Naive thymus-derived CD4-positive, alpha-beta T cell (primary cell): ENCODE results near the gene TNRC6C. TPM values are rescaled to one million over a fixed set of nuclear protein-coding genes. Genes with fewer than 3 reads are reported as not detected.
A peak's percentile ranks its signal among the peaks of the same experiment; 100 is the strongest.
"Not testable (repeated sequence)": the region's sequence is repeated elsewhere in the genome, so short reads cannot be mapped to it uniquely, and the experiment has no call there.

Experiments used
- ATAC-seq: fragments of 150-1000 bp; cut with Tn5 transposase; 2 replicates; pipeline ENCODE4 v1.10.0; 2021; ENCODE audit warnings: mild to moderate bottlenecking, moderate library complexity
- CTCF ChIA-PET: fragments of 350-600 bp; sonication (Branson Sonifier 250); formaldehyde crosslinking; loops from one replicate; lab custom pipeline; 2021; ENCODE audit warnings: antibody characterized with exemption; lab: Charles Lee
- POLR2A ChIA-PET: fragments of 350-600 bp; sonication (Branson Sonifier 250); formaldehyde crosslinking; loops from one replicate; lab custom pipeline; 2021; ENCODE audit warnings: antibody characterized with exemption, inconsistent platforms; lab: Charles Lee
- DNase-seq, 9 donors: peaks; one replicate each; pipeline versions ENCODE4 v3.0.0 to v3.0.0-alpha.2; 2020 to 2022; ENCODE audit warnings: mixed read lengths in 1 of 9
- H3K27ac ChIP-seq: one replicate; pipeline ENCODE4 v1.7.0; 2013; ENCODE audit warnings: mild to moderate bottlenecking, low read depth, low read length, moderate library complexity
- H3K27me3 ChIP-seq, 2 donors: one replicate each; pipeline ENCODE4 v1.7.0; 2013; ENCODE audit warnings: low read length in 2 of 2, mild to moderate bottlenecking in 2 of 2, moderate library complexity in 2 of 2; ENCODE audit not compliant: control insufficient read depth in 2 of 2, insufficient read depth in 2 of 2
- H3K36me3 ChIP-seq, 3 experiments: 1 replicate in 2 of 3; 2 replicates in 1 of 3; pipeline ENCODE4 v1.7.0; 2013; ENCODE audit warnings: low read length in 3 of 3, mild to moderate bottlenecking in 3 of 3, moderate library complexity in 1 of 3; ENCODE audit not compliant: insufficient read depth in 3 of 3, control insufficient read depth in 2 of 3
- H3K4me1 ChIP-seq, 2 donors: one replicate each; pipeline ENCODE4 v1.7.0; 2013; ENCODE audit warnings: low read length in 2 of 2, mild to moderate bottlenecking in 2 of 2, moderate library complexity in 1 of 2; ENCODE audit not compliant: control insufficient read depth in 2 of 2, insufficient read depth in 2 of 2
- H3K4me3 ChIP-seq: 2 replicates; pipeline ENCODE4 v1.7.0; 2013; ENCODE audit warnings: mild to moderate bottlenecking, low read length
- H3K9me3 ChIP-seq, 3 experiments: 1 replicate in 2 of 3; 2 replicates in 1 of 3; pipeline ENCODE4 v1.7.0; 2013; ENCODE audit warnings: low read length in 3 of 3; ENCODE audit not compliant: control insufficient read depth in 2 of 3
- H3K27ac Mint-ChIP-seq, 9 donors: one replicate each; pipeline ENCODE4 v1.8.0; 2020 to 2022; ENCODE audit warnings: mixed read lengths in 9 of 9, mild to moderate bottlenecking in 8 of 9, moderate library complexity in 5 of 9, inconsistent platforms in 2 of 9
- H3K27me3 Mint-ChIP-seq, 5 donors: one replicate each; pipeline ENCODE4 v1.8.0; 2021 to 2022; ENCODE audit warnings: mixed read lengths in 5 of 5, mild to moderate bottlenecking in 1 of 5
- H3K36me3 Mint-ChIP-seq, 5 donors: one replicate each; pipeline ENCODE4 v1.8.0; 2020 to 2022; ENCODE audit warnings: mixed read lengths in 5 of 5, mild to moderate bottlenecking in 3 of 5, inconsistent platforms in 1 of 5
- H3K4me1 Mint-ChIP-seq, 7 donors: one replicate each; pipeline ENCODE4 v1.8.0; 2020 to 2022; ENCODE audit warnings: mixed read lengths in 7 of 7, mild to moderate bottlenecking in 3 of 7, inconsistent platforms in 1 of 7
- H3K4me3 Mint-ChIP-seq, 10 donors: one replicate each; pipeline ENCODE4 v1.8.0; 2020 to 2022; ENCODE audit warnings: mild to moderate bottlenecking in 10 of 10, mixed read lengths in 10 of 10, moderate library complexity in 6 of 10, inconsistent platforms in 2 of 10
- H3K9me3 Mint-ChIP-seq, 11 donors: one replicate each; pipeline ENCODE4 v1.8.0; 2020 to 2022; ENCODE audit warnings: mixed read lengths in 11 of 11, mild to moderate bottlenecking in 4 of 11, inconsistent platforms in 1 of 11, moderate library complexity in 1 of 11
- intact Hi-C, 2 donors: fragments of 100-400 bp; cut with micrococcal nuclease; formaldehyde crosslinking; loops; one replicate each; pipeline ENCODE4 v1.15.1; 2023
- polyA plus RNA-seq, 2 donors: library from polyadenylated mRNA; unstranded; fragments of 300-500 nt; fragmentation: Illumina TruSeq; gene quantifications; one replicate each; pipeline ENCODE4 v1.2.3, GENCODE V29; 2021
- total RNA-seq, 6 experiments: library from RNA in 5 of 6; stranded (reverse) in 5 of 6; gene quantifications; 1 replicate in 5 of 6; 2 replicates in 1 of 6; pipeline ENCODE4 v1.2.3 and lab custom pipeline; 2021 to 2026

Gene TNRC6C
- total and polyA plus RNA-seq, 7 experiments from 2014 or later, result 7.4 to 133 (median 73.4) TPM

GRCh38 chr17:78137392-78138203 lies 179.1 kb downstream of the TNRC6C start:
- H3K27me3 Mint-ChIP-seq, result no peaks in the 10 kb centered on the region
- POLR2A ChIA-PET, result interaction anchor here (1.0 to 27.3 kb wide), 8 partner anchors 3 to 118 kb away, joined by 3 to 898 read pairs (median 10); partner anchors contain the start of genes C17orf99, TMC6 and TMC8
- peaks cover 64 to 84% (median 76%) of the 10 kb centered on the region in 7 donors for H3K4me1 Mint-ChIP-seq
- ATAC-seq (no peak), DNase-seq (peak in 4 of 9 donors; percentile 43 to 67 (median 50))
- H3K36me3 Mint-ChIP-seq, result peaks cover 8 to 48% (median 28%) of the 10 kb centered on the region in 5 donors
- Histone ChIP-seq H3K9me3 (no peaks in the 10 kb centered on the region), H3K27me3 (no peaks in the 10 kb centered on the region), H3K27ac (peak overlapping the region; percentile 54), H3K4me3 (no peak overlapping the region), H3K36me3 (peaks cover 26 to 80% (median 34%) of the 10 kb centered on the region in 3 experiments), H3K4me1 (peaks cover 52 to 81% of the 10 kb centered on the region in 2 donors)
- intact Hi-C loops, result loop anchor here in 1 of 2 donors (2.0 kb wide), 1 partner anchor 53 kb away; no protein-coding TSS in a partner anchor
- CTCF ChIA-PET, result interaction anchor here (1.0 to 6.3 kb wide), 5 partner anchors 12 to 39 kb away, joined by 3 to 59 read pairs (median 4); partner anchors contain the start of gene TMC6
- H3K27ac Mint-ChIP-seq, result peak overlapping the region in 8 of 9 donors; percentile 55 to 92 (median 83)
- H3K9me3 Mint-ChIP-seq, result peaks cover 0 to 7% (median 0%) of the 10 kb centered on the region in 11 donors
- H3K4me3 Mint-ChIP-seq, result peak overlapping the region; percentile 11 to 90 (median 58)

GRCh38 chr17:78138204-78139060 lies 179.9 kb downstream of the TNRC6C start:
- no peak for ATAC-seq
- peak overlapping the region; percentile 54 for H3K27ac ChIP-seq

GRCh38 chr17:78139861-78140168 lies 181.3 kb downstream of the TNRC6C start:
- ChIA-PET POLR2A (interaction anchor here (0.6 to 27.3 kb wide), 11 partner anchors 1 to 181 kb away, joined by 3 to 898 read pairs (median 4); partner anchors contain the start of genes C17orf99, TMC6, TMC8 and TNRC6C), CTCF (interaction anchor here (0.9 to 1.5 kb wide), 5 partner anchors 10 to 34 kb away, joined by 3 to 6 read pairs (median 4); partner anchors contain the start of gene TMC8)
- H3K9me3 Mint-ChIP-seq, DNase-seq, H3K27me3 Mint-ChIP-seq, H3K27me3 ChIP-seq, H3K4me3 ChIP-seq, ATAC-seq, H3K9me3 ChIP-seq: not testable (repeated sequence)
- H3K4me3 Mint-ChIP-seq, result peak overlapping the region; percentile 34 to 75 (median 64)
- H3K27ac ChIP-seq, result peak overlapping the region; percentile 45
- peaks cover 0 to 33% (median 16%) of the 10 kb centered on the region in 5 donors for H3K36me3 Mint-ChIP-seq
- peaks cover 17 to 60% (median 21%) of the 10 kb centered on the region in 3 experiments for H3K36me3 ChIP-seq
- peak overlapping the region; percentile 68 to 96 (median 87) for H3K27ac Mint-ChIP-seq
- peaks cover 59 to 85% (median 77%) of the 10 kb centered on the region in 7 donors for H3K4me1 Mint-ChIP-seq
- H3K4me1 ChIP-seq, result peaks cover 30 to 76% of the 10 kb centered on the region in 2 donors
- intact Hi-C loops, result loop anchor here (1.0 to 10.0 kb wide), 6 partner anchors 10 to 75 kb away; partner anchors contain the start of genes BIRC5 (in 2 of the 2), SYNGR2 (in 2 of the 2), TMC8 (in 2 of the 2) and AFMID (in 1 of the 2)

More at GRCh38 chr17:78138204-78139060, 179.9 kb downstream of the TNRC6C start:
- intact Hi-C loops, result no loop called here
- Mint-ChIP-seq H3K4me1 (peaks cover 63 to 89% (median 77%) of the 10 kb centered on the region in 7 donors), H3K9me3 (peaks cover 0 to 7% (median 0%) of the 10 kb centered on the region in 11 donors), H3K36me3 (peaks cover 8 to 43% (median 25%) of the 10 kb centered on the region in 5 donors), H3K27ac (peak overlapping the region in 8 of 9 donors; percentile 20 to 91 (median 75)), H3K27me3 (no peaks in the 10 kb centered on the region), H3K4me3 (peak overlapping the region in 5 of 10 donors; percentile 20 to 90 (median 54))
- Histone ChIP-seq H3K36me3 (peaks cover 26 to 74% (median 26%) of the 10 kb centered on the region in 3 experiments), H3K27me3 (no peaks in the 10 kb centered on the region), H3K9me3 (no peaks in the 10 kb centered on the region), H3K4me1 (peaks cover 44 to 76% of the 10 kb centered on the region in 2 donors), H3K4me3 (no peak overlapping the region)
- peak in 1 of 9 donors; percentile 9 for DNase-seq
- ChIA-PET POLR2A (interaction anchor here (1.0 to 27.3 kb wide), 7 partner anchors 2 to 117 kb away, joined by 3 to 898 read pairs (median 13); partner anchors contain the start of genes C17orf99, TMC6 and TMC8), CTCF (interaction anchor here (1.0 to 6.3 kb wide), 6 partner anchors 12 to 38 kb away, joined by 3 to 59 read pairs (median 4); partner anchors contain the start of gene TMC6)

GRCh38 chr17:78140169-78141051 lies 181.9 kb downstream of the TNRC6C start:
- peak; percentile 88 to 98 (median 96) for DNase-seq
- Mint-ChIP-seq H3K27me3 (no peaks in the 10 kb centered on the region), H3K9me3 (peaks cover 0 to 3% (median 0%) of the 10 kb centered on the region in 11 donors), H3K4me1 (peaks cover 57 to 79% (median 75%) of the 10 kb centered on the region in 7 donors), H3K36me3 (peaks cover 0 to 32% (median 14%) of the 10 kb centered on the region in 5 donors), H3K4me3 (peak overlapping the region; percentile 40 to 75 (median 64)), H3K27ac (peak overlapping the region; percentile 68 to 96 (median 87))
- Histone ChIP-seq H3K4me3 (no peak overlapping the region), H3K27ac (peak overlapping the region; percentile 45), H3K9me3 (no peaks in the 10 kb centered on the region), H3K36me3 (peaks cover 11 to 55% (median 15%) of the 10 kb centered on the region in 3 experiments), H3K27me3 (no peaks in the 10 kb centered on the region), H3K4me1 (peaks cover 27 to 70% of the 10 kb centered on the region in 2 donors)
- peak; percentile 95 for ATAC-seq
- POLR2A ChIA-PET, result interaction anchor here (0.8 to 27.3 kb wide), 12 partner anchors 0 to 182 kb away, joined by 3 to 898 read pairs (median 4); partner anchors contain the start of genes C17orf99, TMC6, TMC8 and TNRC6C
- CTCF ChIA-PET, result interaction anchor here (0.6 to 1.5 kb wide), 6 partner anchors 10 to 35 kb away, joined by 3 to 6 read pairs (median 4); partner anchors contain the start of gene TMC8
- intact Hi-C loops, result loop anchor here (1.0 to 10.0 kb wide), 6 partner anchors 10 to 74 kb away; partner anchors contain the start of genes BIRC5 (in 2 of the 2), SYNGR2 (in 2 of the 2), TMC8 (in 2 of the 2) and AFMID (in 1 of the 2)
